Measurements from ENCODE around the gene CLEC16A.

DNA sequence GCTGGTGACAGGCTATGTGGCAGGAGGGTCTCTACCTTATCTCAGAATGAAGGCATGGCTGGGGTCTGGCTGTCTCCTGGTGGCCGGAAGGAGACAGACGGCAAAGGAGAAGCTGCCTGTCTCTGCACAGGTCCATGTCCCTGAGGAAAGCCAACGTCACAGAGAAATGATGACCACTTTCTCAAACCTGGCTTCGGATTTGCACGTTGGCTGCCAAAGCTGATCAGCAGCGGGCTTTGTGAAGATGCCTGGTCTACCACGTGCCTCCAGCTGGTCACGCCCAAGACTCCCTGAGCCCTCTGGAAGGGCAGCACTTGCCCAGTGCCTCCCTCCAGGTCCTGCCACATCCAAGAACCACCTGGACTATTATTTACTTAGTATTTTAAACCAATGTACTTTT, 10.5 kb upstream of the CLEC16A start:
- TF ChIP-seq POLR2A (IDR thresholded peaks at IDR 0.05; ENCODE audit: low read depth, low read length) = no peak
- TF ChIP-seq POU2F2 (IDR thresholded peaks at IDR 0.05; ENCODE audit: low read depth, low read length) = no peak
- no peak for TF ChIP-seq POLR2AphosphoS5 (IDR thresholded peaks at IDR 0.05; ENCODE audit: low read depth, low read length)
- TF ChIP-seq SPI1 (IDR thresholded peaks at IDR 0.05; ENCODE audit: low read depth, low read length) = no peak
- TF ChIP-seq TAF1 (IDR thresholded peaks at IDR 0.05; ENCODE audit: low read depth, low read length) = no peak
- TF ChIP-seq PAX5 (IDR thresholded peaks at IDR 0.05; ENCODE audit: insufficient read depth, low read length, severe bottlenecking) = no peak

Measured in GM12891 (cell line).